Measurements from ENCODE around the gene HACD2.

Gene HACD2

GRCh38 chr3:123622766-123623165 is 37.9 kb upstream of the HACD2 start:
- Histone ChIP-seq H3K79me2 (ENCODE audit: insufficient read depth, low read length) (no peaks in the 10 kb centered on the region), H3K4me3 (ENCODE audit: insufficient read depth, low read length, poor library complexity, severe bottlenecking) (no peak overlapping the region), H3K27ac (ENCODE audit: low read depth, low read length) (no peak overlapping the region), H2AFZ (ENCODE audit: low read depth, low read length, severe bottlenecking) (no peak overlapping the region), H3K4me2 (ENCODE audit: low read depth, low read length, poor library complexity, severe bottlenecking) (no peak overlapping the region), H3F3A (ENCODE audit: insufficient read depth) (no peaks in the 10 kb centered on the region), H4K20me1 (ENCODE audit: low read depth, low read length) (no peaks in the 10 kb centered on the region), H3K27me3 (ENCODE audit: low read length) (no peaks in the 10 kb centered on the region), H3K9ac (ENCODE audit: low read length) (no peak overlapping the region), H3K9me2 (replicated peaks; ENCODE audit: insufficient read depth, low read length) (no peaks in the 10 kb centered on the region), H3K36me3 (ENCODE audit: low read length) (no peaks in the 10 kb centered on the region), H3K9me3 (ENCODE audit: insufficient read depth, low read length) (no peaks in the 10 kb centered on the region)
- no peak for TF ChIP-seq EZH2phosphoT487 (conservative IDR thresholded peaks at IDR 0.05; ENCODE audit: low read length)
- TF ChIP-seq CTCF (IDR thresholded peaks at IDR 0.05; ENCODE audit: insufficient read depth, low read length, poor library complexity, severe bottlenecking), result no peak

GRCh38 chr3:123621850-123622189 is 37.0 kb upstream of the HACD2 start:
- H3K27ac ChIP-seq (ENCODE audit: low read depth, low read length), result no peak overlapping the region
- no peak overlapping the region for H3K9ac ChIP-seq (ENCODE audit: low read length)
- no peak for TF ChIP-seq EZH2phosphoT487 (conservative IDR thresholded peaks at IDR 0.05; ENCODE audit: low read length)
- no peak for TF ChIP-seq CTCF (IDR thresholded peaks at IDR 0.05; ENCODE audit: insufficient read depth, low read length, poor library complexity, severe bottlenecking)
- H3K9me2 ChIP-seq (replicated peaks; ENCODE audit: insufficient read depth, low read length), result no peaks in the 10 kb centered on the region
- H3K4me3 ChIP-seq (ENCODE audit: insufficient read depth, low read length, poor library complexity, severe bottlenecking), result no peak overlapping the region
- H3K4me2 ChIP-seq (ENCODE audit: low read depth, low read length, poor library complexity, severe bottlenecking), result no peak overlapping the region
- no peaks in the 10 kb centered on the region for H3K9me3 ChIP-seq (ENCODE audit: insufficient read depth, low read length)
- H4K20me1 ChIP-seq (ENCODE audit: low read depth, low read length), result no peaks in the 10 kb centered on the region
- no peak overlapping the region for H2AFZ ChIP-seq (ENCODE audit: low read depth, low read length, severe bottlenecking)
- H3K27me3 ChIP-seq (ENCODE audit: low read length), result no peaks in the 10 kb centered on the region
- H3K79me2 ChIP-seq (ENCODE audit: insufficient read depth, low read length), result no peaks in the 10 kb centered on the region
- H3K36me3 ChIP-seq (ENCODE audit: low read length), result no peaks in the 10 kb centered on the region
- H3F3A ChIP-seq (ENCODE audit: insufficient read depth), result no peaks in the 10 kb centered on the region

GRCh38 chr3:123621186-123621849 is 36.5 kb upstream of the HACD2 start:
- no peaks in the 10 kb centered on the region for H3K36me3 ChIP-seq (ENCODE audit: low read length)
- no peaks in the 10 kb centered on the region for H3F3A ChIP-seq (ENCODE audit: insufficient read depth)
- no peaks in the 10 kb centered on the region for H3K9me2 ChIP-seq (replicated peaks; ENCODE audit: insufficient read depth, low read length)
- no peak for TF ChIP-seq EZH2phosphoT487 (conservative IDR thresholded peaks at IDR 0.05; ENCODE audit: low read length)
- TF ChIP-seq CTCF (IDR thresholded peaks at IDR 0.05; ENCODE audit: insufficient read depth, low read length, poor library complexity, severe bottlenecking), result no peak
- H2AFZ ChIP-seq (ENCODE audit: low read depth, low read length, severe bottlenecking), result no peak overlapping the region
- H3K4me3 ChIP-seq (ENCODE audit: insufficient read depth, low read length, poor library complexity, severe bottlenecking), result no peak overlapping the region
- no peaks in the 10 kb centered on the region for H3K79me2 ChIP-seq (ENCODE audit: insufficient read depth, low read length)
- no peak overlapping the region for H3K4me2 ChIP-seq (ENCODE audit: low read depth, low read length, poor library complexity, severe bottlenecking)
- H3K9me3 ChIP-seq (ENCODE audit: insufficient read depth, low read length), result no peaks in the 10 kb centered on the region
- no peak overlapping the region for H3K9ac ChIP-seq (ENCODE audit: low read length)
- no peak overlapping the region for H3K27ac ChIP-seq (ENCODE audit: low read depth, low read length)
- H4K20me1 ChIP-seq (ENCODE audit: low read depth, low read length), result no peaks in the 10 kb centered on the region
- H3K27me3 ChIP-seq (ENCODE audit: low read length), result no peaks in the 10 kb centered on the region

Data from SU-DHL-6 (cell line).